K562 (cell line): ENCODE results near the gene SLC44A5. TPM values are rescaled to one million over a fixed set of nuclear protein-coding genes. Genes with fewer than 3 reads are reported as not detected.

Experiments used
- ARHGAP35 ChIP-seq: fragments of 450-650 bp; IDR thresholded peaks from 2 replicates; pipeline ENCODE4 v1.6.1; 2018; ENCODE audit not compliant: partially characterized antibody
- CHD1 ChIP-seq: fragments of 200-600 bp; sonication (generic); IDR thresholded peaks from one replicate; pipeline ENCODE4 v1.6.1; 2012; ENCODE audit warnings: mild to moderate bottlenecking, moderate library complexity, low read length, inconsistent platforms
- CREBBP ChIP-seq: IDR thresholded peaks from one replicate; pipeline ENCODE4 v1.6.1; 2012; ENCODE audit warnings: low read depth, mild to moderate bottlenecking, control low read depth, inconsistent platforms, low read length
- FOXA1 ChIP-seq: fragments of 450-650 bp; IDR thresholded peaks from 2 replicates; pipeline ENCODE4 v1.6.1; 2016; ENCODE audit warnings: mild to moderate bottlenecking, borderline replicate concordance
- GABPB1 ChIP-seq: sonication (generic); formaldehyde crosslinking; IDR thresholded peaks from 2 replicates; pipeline ENCODE4 v1.8.0; 2022; ENCODE audit warnings: mild to moderate bottlenecking, missing genetic modification reagents
- HNRNPUL1 ChIP-seq: fragments of 200-400 bp; formaldehyde crosslinking; IDR thresholded peaks from 2 replicates; pipeline ENCODE4 v1.6.1; 2017; ENCODE audit warnings: low read length
- MYBL2 ChIP-seq, 2 experiments: fragments of 450-650 bp in 1 of 2; sonication (generic) in 1 of 2; formaldehyde crosslinking in 1 of 2; IDR thresholded peaks; 2 replicates each; pipeline versions ENCODE4 v1.6.1 to v1.8.1; 2017 to 2022; ENCODE audit warnings: borderline replicate concordance in 1 of 2, inconsistent platforms in 1 of 2, low read depth in 1 of 2, mild to moderate bottlenecking in 1 of 2, missing genetic modification reagents in 1 of 2, moderate library complexity in 1 of 2
- NFRKB ChIP-seq: fragments of 450-650 bp; IDR thresholded peaks from 2 replicates; pipeline ENCODE4 v1.6.1; 2016; ENCODE audit warnings: low read depth
- PURB ChIP-seq: sonication (generic); formaldehyde crosslinking; IDR thresholded peaks from 2 replicates; pipeline ENCODE4 v1.9.0; 2021; ENCODE audit warnings: low read depth, mild to moderate bottlenecking, missing genetic modification reagents
- SMARCC2 ChIP-seq: fragments of 450-650 bp; IDR thresholded peaks from 2 replicates; pipeline ENCODE4 v1.6.1; 2017; ENCODE audit warnings: antibody characterized with exemption, moderate library complexity, mild to moderate bottlenecking, low read depth
- XRCC4 ChIP-seq: IDR thresholded peaks from one replicate; pipeline ENCODE4 v1.6.1; 2011; ENCODE audit not compliant: insufficient read depth, insufficient read length; ENCODE audit errors: extremely low read depth
- ZNF347 ChIP-seq: fragments of 450-650 bp; formaldehyde crosslinking; IDR thresholded peaks from 2 replicates; pipeline ENCODE4 v1.4.0; 2020; ENCODE audit warnings: low read depth, mild to moderate bottlenecking, moderate library complexity
- ZNF436 ChIP-seq: fragments of 250-450, 450-650 bp; sonication (Bioruptor Pico); formaldehyde crosslinking; IDR thresholded peaks from 2 replicates; pipeline ENCODE4 v1.7.0; 2020; ENCODE audit warnings: mild to moderate bottlenecking
- ZNF766 ChIP-seq: fragments of 200-800 bp; sonication (Bioruptor generic); conservative IDR thresholded peaks from 2 replicates; pipeline ENCODE4 v1.6.1; 2016; ENCODE audit warnings: missing genetic modification characterization, missing compliant biosample characterization
- polyA plus RNA-seq, 8 experiments: library from polyadenylated mRNA; depleted of rRNA in 4 of 8; stranded (reverse) in 5 of 8; unstranded in 3 of 8; fragments of >200 nt; fragmentation: Nextera tagmentation in 2 of 8; fragmentation: Illumina TruSeq in 1 of 8; extraction: Ambion mirVana in 2 of 8; extraction: Trizol in 1 of 8; gene quantifications; 2 replicates each; pipeline versions ENCODE4 v1.2.1 to v1.2.3, GENCODE V29; 2011 to 2014; ENCODE audit warnings: inconsistent platforms in 1 of 8, missing spikeins in 1 of 8
- total RNA-seq, 7 experiments: library from RNA; depleted of rRNA in 6 of 7; stranded (reverse); fragments of >200 nt in 6 of 7; fragmentation: Illumina TruSeq in 2 of 7; extraction: Trizol in 2 of 7; gene quantifications; 2 replicates each; pipeline versions ENCODE4 v1.2.1 to v1.2.3, GENCODE V29; 2011 to 2021; ENCODE audit warnings: low replicate concordance in 1 of 7
- TF ChIP-seq, protein P1 (sequence below): fragments of 200-600 bp; sonication (generic); IDR thresholded peaks from one replicate; pipeline ENCODE4 v1.6.1; 2012; ENCODE audit warnings: mild to moderate bottlenecking, low read depth, low read length, inconsistent platforms

The SLC44A5 gene
- total and polyA plus RNA-seq, 9 of the 15 experiments (the other 6 are each of a cell fraction or from before 2014, with no cell fraction given) = 1.2 to 10.1 (median 3.2) TPM

DNA sequence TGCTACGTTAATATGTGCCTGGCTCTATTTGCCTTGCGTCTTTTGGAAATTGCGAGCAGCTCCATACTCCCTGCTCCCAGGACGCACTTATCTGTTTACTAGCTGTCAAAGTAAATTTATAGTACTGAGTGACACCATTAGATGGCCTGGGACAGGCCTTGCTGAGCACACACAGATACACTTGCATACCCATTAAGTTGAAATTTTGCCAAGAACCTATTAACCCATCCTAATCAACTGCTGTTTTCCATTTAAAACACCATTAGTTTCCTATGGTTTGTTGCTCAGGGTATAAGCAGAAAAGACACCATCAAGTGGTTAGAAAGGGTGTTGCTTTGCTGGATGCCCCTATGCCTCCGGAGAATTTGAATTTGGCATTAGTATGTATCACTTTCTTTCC, 187.3 kb downstream of the SLC44A5 start (continued):
- TF ChIP-seq, protein P1, sequence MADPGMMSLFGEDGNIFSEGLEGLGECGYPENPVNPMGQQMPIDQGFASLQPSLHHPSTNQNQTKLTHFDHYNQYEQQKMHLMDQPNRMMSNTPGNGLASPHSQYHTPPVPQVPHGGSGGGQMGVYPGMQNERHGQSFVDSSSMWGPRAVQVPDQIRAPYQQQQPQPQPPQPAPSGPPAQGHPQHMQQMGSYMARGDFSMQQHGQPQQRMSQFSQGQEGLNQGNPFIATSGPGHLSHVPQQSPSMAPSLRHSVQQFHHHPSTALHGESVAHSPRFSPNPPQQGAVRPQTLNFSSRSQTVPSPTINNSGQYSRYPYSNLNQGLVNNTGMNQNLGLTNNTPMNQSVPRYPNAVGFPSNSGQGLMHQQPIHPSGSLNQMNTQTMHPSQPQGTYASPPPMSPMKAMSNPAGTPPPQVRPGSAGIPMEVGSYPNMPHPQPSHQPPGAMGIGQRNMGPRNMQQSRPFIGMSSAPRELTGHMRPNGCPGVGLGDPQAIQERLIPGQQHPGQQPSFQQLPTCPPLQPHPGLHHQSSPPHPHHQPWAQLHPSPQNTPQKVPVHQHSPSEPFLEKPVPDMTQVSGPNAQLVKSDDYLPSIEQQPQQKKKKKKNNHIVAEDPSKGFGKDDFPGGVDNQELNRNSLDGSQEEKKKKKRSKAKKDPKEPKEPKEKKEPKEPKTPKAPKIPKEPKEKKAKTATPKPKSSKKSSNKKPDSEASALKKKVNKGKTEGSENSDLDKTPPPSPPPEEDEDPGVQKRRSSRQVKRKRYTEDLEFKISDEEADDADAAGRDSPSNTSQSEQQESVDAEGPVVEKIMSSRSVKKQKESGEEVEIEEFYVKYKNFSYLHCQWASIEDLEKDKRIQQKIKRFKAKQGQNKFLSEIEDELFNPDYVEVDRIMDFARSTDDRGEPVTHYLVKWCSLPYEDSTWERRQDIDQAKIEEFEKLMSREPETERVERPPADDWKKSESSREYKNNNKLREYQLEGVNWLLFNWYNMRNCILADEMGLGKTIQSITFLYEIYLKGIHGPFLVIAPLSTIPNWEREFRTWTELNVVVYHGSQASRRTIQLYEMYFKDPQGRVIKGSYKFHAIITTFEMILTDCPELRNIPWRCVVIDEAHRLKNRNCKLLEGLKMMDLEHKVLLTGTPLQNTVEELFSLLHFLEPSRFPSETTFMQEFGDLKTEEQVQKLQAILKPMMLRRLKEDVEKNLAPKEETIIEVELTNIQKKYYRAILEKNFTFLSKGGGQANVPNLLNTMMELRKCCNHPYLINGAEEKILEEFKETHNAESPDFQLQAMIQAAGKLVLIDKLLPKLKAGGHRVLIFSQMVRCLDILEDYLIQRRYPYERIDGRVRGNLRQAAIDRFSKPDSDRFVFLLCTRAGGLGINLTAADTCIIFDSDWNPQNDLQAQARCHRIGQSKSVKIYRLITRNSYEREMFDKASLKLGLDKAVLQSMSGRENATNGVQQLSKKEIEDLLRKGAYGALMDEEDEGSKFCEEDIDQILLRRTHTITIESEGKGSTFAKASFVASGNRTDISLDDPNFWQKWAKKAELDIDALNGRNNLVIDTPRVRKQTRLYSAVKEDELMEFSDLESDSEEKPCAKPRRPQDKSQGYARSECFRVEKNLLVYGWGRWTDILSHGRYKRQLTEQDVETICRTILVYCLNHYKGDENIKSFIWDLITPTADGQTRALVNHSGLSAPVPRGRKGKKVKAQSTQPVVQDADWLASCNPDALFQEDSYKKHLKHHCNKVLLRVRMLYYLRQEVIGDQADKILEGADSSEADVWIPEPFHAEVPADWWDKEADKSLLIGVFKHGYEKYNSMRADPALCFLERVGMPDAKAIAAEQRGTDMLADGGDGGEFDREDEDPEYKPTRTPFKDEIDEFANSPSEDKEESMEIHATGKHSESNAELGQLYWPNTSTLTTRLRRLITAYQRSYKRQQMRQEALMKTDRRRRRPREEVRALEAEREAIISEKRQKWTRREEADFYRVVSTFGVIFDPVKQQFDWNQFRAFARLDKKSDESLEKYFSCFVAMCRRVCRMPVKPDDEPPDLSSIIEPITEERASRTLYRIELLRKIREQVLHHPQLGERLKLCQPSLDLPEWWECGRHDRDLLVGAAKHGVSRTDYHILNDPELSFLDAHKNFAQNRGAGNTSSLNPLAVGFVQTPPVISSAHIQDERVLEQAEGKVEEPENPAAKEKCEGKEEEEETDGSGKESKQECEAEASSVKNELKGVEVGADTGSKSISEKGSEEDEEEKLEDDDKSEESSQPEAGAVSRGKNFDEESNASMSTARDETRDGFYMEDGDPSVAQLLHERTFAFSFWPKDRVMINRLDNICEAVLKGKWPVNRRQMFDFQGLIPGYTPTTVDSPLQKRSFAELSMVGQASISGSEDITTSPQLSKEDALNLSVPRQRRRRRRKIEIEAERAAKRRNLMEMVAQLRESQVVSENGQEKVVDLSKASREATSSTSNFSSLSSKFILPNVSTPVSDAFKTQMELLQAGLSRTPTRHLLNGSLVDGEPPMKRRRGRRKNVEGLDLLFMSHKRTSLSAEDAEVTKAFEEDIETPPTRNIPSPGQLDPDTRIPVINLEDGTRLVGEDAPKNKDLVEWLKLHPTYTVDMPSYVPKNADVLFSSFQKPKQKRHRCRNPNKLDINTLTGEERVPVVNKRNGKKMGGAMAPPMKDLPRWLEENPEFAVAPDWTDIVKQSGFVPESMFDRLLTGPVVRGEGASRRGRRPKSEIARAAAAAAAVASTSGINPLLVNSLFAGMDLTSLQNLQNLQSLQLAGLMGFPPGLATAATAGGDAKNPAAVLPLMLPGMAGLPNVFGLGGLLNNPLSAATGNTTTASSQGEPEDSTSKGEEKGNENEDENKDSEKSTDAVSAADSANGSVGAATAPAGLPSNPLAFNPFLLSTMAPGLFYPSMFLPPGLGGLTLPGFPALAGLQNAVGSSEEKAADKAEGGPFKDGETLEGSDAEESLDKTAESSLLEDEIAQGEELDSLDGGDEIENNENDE = no peak
- TF ChIP-seq NFRKB (no peak), ZNF347 (CRISPR knock-in tag) (no peak), ZNF436 (CRISPR knock-in tag) (no peak), HNRNPUL1 (no peak), FOXA1 (peak; percentile 75; the same call in 1 of the 2 replicates), CREBBP (no peak), ARHGAP35 (no peak), XRCC4 (no peak), SMARCC2 (no peak), CHD1 (no peak), GABPB1 (CRISPR knock-in tag) (no peak), MYBL2 (IDR thresholded peaks at IDR 0.05; ENCODE audit: low read depth) (no peak), MYBL2 (CRISPR knock-in tag; IDR thresholded peaks at IDR 0.05; ENCODE audit: borderline replicate concordance) (no peak), PURB (no peak), ZNF766 (CRISPR knock-in tag) (no peak)
